Measurements from ENCODE around the gene NTSR1.

Gene NTSR1

GRCh38 chr20:62778601-62779416 is 70.2 kb downstream of the NTSR1 start:
- Histone ChIP-seq H3K9me3 (ENCODE audit: insufficient read depth, low read length) (no peaks in the 10 kb centered on the region), H3K27ac (ENCODE audit: low read length) (no peak overlapping the region), H4K20me1 (ENCODE audit: insufficient read depth, low read length) (no peaks in the 10 kb centered on the region), H2AFZ (ENCODE audit: low read depth, low read length) (no peak overlapping the region), H3K79me2 (ENCODE audit: low read length) (no peaks in the 10 kb centered on the region), H3K4me1 (ENCODE audit: low read length) (peaks cover 9% of the 10 kb centered on the region), H3K9ac (ENCODE audit: low read length) (no peak overlapping the region), H3K4me2 (ENCODE audit: low read length) (no peak overlapping the region), H3K36me3 (replicated peaks; ENCODE audit: low read depth, low read length) (no peaks in the 10 kb centered on the region), H3K4me3 (ENCODE audit: low read length) (no peak overlapping the region), H3K27me3 (ENCODE audit: low read depth, low read length) (no peaks in the 10 kb centered on the region)
- TF ChIP-seq CTCF (IDR thresholded peaks at IDR 0.05; ENCODE audit: low read depth, low read length) = no peak
- TF ChIP-seq EZH2phosphoT487 (IDR thresholded peaks at IDR 0.05; ENCODE audit: low read depth) = no peak

DNA sequence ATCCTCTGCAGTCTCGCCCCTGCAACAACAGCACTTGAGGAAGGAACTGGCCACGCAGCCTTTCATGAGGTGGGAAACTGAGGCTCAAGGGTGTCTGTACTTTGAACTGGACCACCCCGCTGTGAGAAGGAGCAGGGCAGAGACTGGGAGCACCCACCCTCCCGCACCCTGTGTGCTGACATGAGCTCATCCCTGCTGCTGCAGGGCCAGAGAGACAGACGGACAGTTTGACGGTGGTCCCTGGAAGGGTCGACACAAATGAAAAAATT is 70.7 kb downstream of the NTSR1 start:
- H3K4me2 ChIP-seq (ENCODE audit: low read length) = no peak overlapping the region
- no peaks in the 10 kb centered on the region for H3K27me3 ChIP-seq (ENCODE audit: low read depth, low read length)
- no peaks in the 10 kb centered on the region for H4K20me1 ChIP-seq (ENCODE audit: insufficient read depth, low read length)
- TF ChIP-seq EZH2phosphoT487 (IDR thresholded peaks at IDR 0.05; ENCODE audit: low read depth) (no peak), CTCF (IDR thresholded peaks at IDR 0.05; ENCODE audit: low read depth, low read length) (no peak)
- H3K4me3 ChIP-seq (ENCODE audit: low read length) = no peak overlapping the region
- no peak overlapping the region for H3K27ac ChIP-seq (ENCODE audit: low read length)
- H3K9ac ChIP-seq (ENCODE audit: low read length) = no peak overlapping the region
- H3K79me2 ChIP-seq (ENCODE audit: low read length) = no peaks in the 10 kb centered on the region
- no peak overlapping the region for H2AFZ ChIP-seq (ENCODE audit: low read depth, low read length)
- H3K9me3 ChIP-seq (ENCODE audit: insufficient read depth, low read length) = no peaks in the 10 kb centered on the region
- no peaks in the 10 kb centered on the region for H3K36me3 ChIP-seq (replicated peaks; ENCODE audit: low read depth, low read length)
- H3K4me1 ChIP-seq (ENCODE audit: low read length) = peaks cover 9% of the 10 kb centered on the region

DNA sequence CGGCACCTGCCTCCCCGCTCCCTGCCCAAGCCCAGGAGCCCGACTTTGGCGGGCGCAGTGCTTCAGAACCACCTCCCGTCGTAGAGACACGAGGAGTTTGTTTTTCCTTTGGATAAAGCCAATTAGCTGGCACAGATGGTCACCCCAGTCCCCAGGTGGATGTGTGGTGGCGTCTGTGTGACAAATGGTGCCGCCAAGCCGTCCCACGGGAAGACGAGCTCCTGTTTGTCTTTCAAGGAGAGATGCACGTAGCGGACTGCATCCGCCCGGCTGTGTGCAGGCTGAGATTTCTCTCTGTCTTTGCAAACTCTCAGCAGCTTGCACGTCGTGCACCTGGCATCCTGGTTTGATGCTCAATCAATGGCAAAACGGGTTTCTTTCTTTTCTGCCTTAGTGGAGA is 71.6 kb downstream of the NTSR1 start:
- no peak overlapping the region for H3K4me2 ChIP-seq (ENCODE audit: low read length)
- no peaks in the 10 kb centered on the region for H3K27me3 ChIP-seq (ENCODE audit: low read depth, low read length)
- no peak overlapping the region for H2AFZ ChIP-seq (ENCODE audit: low read depth, low read length)
- no peak overlapping the region for H3K4me3 ChIP-seq (ENCODE audit: low read length)
- H3K36me3 ChIP-seq (replicated peaks; ENCODE audit: low read depth, low read length) = no peaks in the 10 kb centered on the region
- H3K79me2 ChIP-seq (ENCODE audit: low read length) = no peaks in the 10 kb centered on the region
- peaks cover 9% of the 10 kb centered on the region for H3K4me1 ChIP-seq (ENCODE audit: low read length)
- H3K9ac ChIP-seq (ENCODE audit: low read length) = no peak overlapping the region
- TF ChIP-seq EZH2phosphoT487 (IDR thresholded peaks at IDR 0.05; ENCODE audit: low read depth) (no peak), CTCF (IDR thresholded peaks at IDR 0.05; ENCODE audit: low read depth, low read length) (no peak)
- H3K27ac ChIP-seq (ENCODE audit: low read length) = no peak overlapping the region
- no peaks in the 10 kb centered on the region for H4K20me1 ChIP-seq (ENCODE audit: insufficient read depth, low read length)
- H3K9me3 ChIP-seq (ENCODE audit: insufficient read depth, low read length) = no peaks in the 10 kb centered on the region

GRCh38 chr20:62780696-62781095 is 72.1 kb downstream of the NTSR1 start:
- no peaks in the 10 kb centered on the region for H3K79me2 ChIP-seq (ENCODE audit: low read length)
- no peak overlapping the region for H3K4me2 ChIP-seq (ENCODE audit: low read length)
- H4K20me1 ChIP-seq (ENCODE audit: insufficient read depth, low read length) = no peaks in the 10 kb centered on the region
- no peaks in the 10 kb centered on the region for H3K9me3 ChIP-seq (ENCODE audit: insufficient read depth, low read length)
- H3K27me3 ChIP-seq (ENCODE audit: low read depth, low read length) = no peaks in the 10 kb centered on the region
- no peaks in the 10 kb centered on the region for H3K36me3 ChIP-seq (replicated peaks; ENCODE audit: low read depth, low read length)
- no peak overlapping the region for H3K4me3 ChIP-seq (ENCODE audit: low read length)
- H3K4me1 ChIP-seq (ENCODE audit: low read length) = peaks cover 9% of the 10 kb centered on the region
- no peak overlapping the region for H3K27ac ChIP-seq (ENCODE audit: low read length)
- no peak overlapping the region for H3K9ac ChIP-seq (ENCODE audit: low read length)
- TF ChIP-seq CTCF (IDR thresholded peaks at IDR 0.05; ENCODE audit: low read depth, low read length) (no peak), EZH2phosphoT487 (IDR thresholded peaks at IDR 0.05; ENCODE audit: low read depth) (no peak)
- H2AFZ ChIP-seq (ENCODE audit: low read depth, low read length) = no peak overlapping the region

Data from OCI-LY3 (cell line).